Prostate gland (tissue), 2 donors: ENCODE measurements around the gene TLR10.

ENCODE experiments used
- POLR2A ChIP-seq: fragments of 450-650 bp; IDR thresholded peaks from one replicate; pipeline ENCODE4 v1.6.1; 2016; ENCODE audit warnings: antibody characterized with exemption, mild to moderate bottlenecking
- TF ChIP-seq, protein P1 (sequence below), 4 experiments: fragments of 200-600 bp in 2 of 4; fragments of 450-650 bp in 2 of 4; sonication (generic) in 2 of 4; IDR thresholded peaks; 1 replicate in 3 of 4; 2 replicates in 1 of 4; pipeline ENCODE4 v1.5.1; 2016 to 2019; ENCODE audit warnings: antibody characterized with exemption in 4 of 4, mild to moderate bottlenecking in 2 of 4, moderate library complexity in 2 of 4

DNA sequence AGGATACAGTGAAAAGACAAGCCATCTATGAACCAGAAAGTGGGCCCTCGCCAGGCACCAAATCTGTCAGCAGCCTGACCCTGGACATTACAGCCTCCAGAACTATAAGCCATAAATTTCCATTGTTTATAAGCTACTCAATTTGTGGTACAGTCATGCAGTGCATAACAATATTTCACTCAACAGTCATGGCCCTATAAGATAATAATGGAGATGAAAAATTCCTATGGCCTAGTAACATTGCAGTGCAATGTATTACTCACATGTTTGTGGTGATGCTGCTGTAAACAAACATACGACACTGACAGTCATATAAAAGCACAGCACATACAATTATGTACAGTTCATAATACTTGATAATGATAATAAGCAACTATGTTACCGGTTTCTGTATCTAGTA is 38.9 kb upstream of the TLR10 start:
- TF ChIP-seq, protein P1, sequence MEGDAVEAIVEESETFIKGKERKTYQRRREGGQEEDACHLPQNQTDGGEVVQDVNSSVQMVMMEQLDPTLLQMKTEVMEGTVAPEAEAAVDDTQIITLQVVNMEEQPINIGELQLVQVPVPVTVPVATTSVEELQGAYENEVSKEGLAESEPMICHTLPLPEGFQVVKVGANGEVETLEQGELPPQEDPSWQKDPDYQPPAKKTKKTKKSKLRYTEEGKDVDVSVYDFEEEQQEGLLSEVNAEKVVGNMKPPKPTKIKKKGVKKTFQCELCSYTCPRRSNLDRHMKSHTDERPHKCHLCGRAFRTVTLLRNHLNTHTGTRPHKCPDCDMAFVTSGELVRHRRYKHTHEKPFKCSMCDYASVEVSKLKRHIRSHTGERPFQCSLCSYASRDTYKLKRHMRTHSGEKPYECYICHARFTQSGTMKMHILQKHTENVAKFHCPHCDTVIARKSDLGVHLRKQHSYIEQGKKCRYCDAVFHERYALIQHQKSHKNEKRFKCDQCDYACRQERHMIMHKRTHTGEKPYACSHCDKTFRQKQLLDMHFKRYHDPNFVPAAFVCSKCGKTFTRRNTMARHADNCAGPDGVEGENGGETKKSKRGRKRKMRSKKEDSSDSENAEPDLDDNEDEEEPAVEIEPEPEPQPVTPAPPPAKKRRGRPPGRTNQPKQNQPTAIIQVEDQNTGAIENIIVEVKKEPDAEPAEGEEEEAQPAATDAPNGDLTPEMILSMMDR (IDR thresholded peaks at IDR 0.05): no peak
- TF ChIP-seq POLR2A: no peak
